HL-60 (cell line): Measurements from ENCODE around the gene KHDRBS1.

Source experiments
- DNase-seq, 2 experiments: peaks; one replicate each; pipeline ENCODE4 v3.0.0-alpha.2; 2010 to 2020; ENCODE audit warnings: low read depth in 1 of 2, low spot score in 1 of 2
- H3K27ac ChIP-seq: fragments of 250-450 bp; sonication (Bioruptor Pico); replicated peaks from 2 replicates; pipeline ENCODE4 v1.5.1; 2020; ENCODE audit warnings: mild to moderate bottlenecking, moderate library complexity
- H3K27me3 ChIP-seq: fragments of 250-450 bp; sonication (Bioruptor Pico); 2 replicates; pipeline ENCODE4 v1.5.1; 2021; ENCODE audit warnings: mild to moderate bottlenecking, moderate library complexity; ENCODE audit not compliant: insufficient read depth, poor library complexity, severe bottlenecking
- H3K4me3 ChIP-seq: replicated peaks from 2 replicates; pipeline ENCODE4 v1.5.1; 2011; ENCODE audit warnings: mild to moderate bottlenecking, control low read depth, low read length; ENCODE audit not compliant: insufficient read depth
- GABPA ChIP-seq: IDR thresholded peaks from 2 replicates; pipeline ENCODE4 v1.6.1; 2012; ENCODE audit warnings: low read depth
- POLR2AphosphoS5 ChIP-seq: IDR thresholded peaks from 2 replicates; pipeline ENCODE4 v1.6.1; 2012; ENCODE audit warnings: low read depth
- SPI1 ChIP-seq: IDR thresholded peaks from 2 replicates; pipeline ENCODE4 v1.6.1; 2012; ENCODE audit warnings: low read depth, mild to moderate bottlenecking, borderline replicate concordance
- TF ChIP-seq, protein P1 (sequence below): IDR thresholded peaks from one replicate; pipeline ENCODE4 v1.5.1; 2011; ENCODE audit warnings: low read length, control low read depth, inconsistent platforms; ENCODE audit not compliant: insufficient read depth
- TF ChIP-seq, protein P2 (sequence below): IDR thresholded peaks from 2 replicates; pipeline ENCODE4 v1.6.1; 2012; ENCODE audit warnings: low read depth; ENCODE audit not compliant: insufficient replicate concordance

Gene KHDRBS1

DNA sequence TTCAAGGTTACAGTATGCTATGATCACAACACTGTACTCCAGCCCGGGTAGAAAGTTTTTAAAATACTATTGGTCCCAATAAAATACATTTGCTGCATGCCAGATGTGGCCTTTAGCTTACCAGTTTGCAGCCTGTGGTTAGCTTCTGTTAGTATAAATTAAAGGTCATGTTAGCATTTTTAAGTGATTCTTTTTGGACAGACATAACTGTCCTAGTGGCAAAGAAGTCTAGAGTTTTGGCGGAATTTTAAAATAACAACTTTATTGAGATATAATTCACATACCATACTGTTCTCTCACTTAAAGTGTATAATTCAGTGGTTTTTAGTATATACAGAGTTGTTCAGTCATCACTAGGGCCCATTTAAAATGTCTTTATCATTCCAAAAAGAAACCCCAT is 34.8 kb downstream of the KHDRBS1 start:
- H3K4me3 ChIP-seq = no peak overlapping the region
- no peak for DNase-seq
- H3K27ac ChIP-seq = no peak overlapping the region
- TF ChIP-seq POLR2AphosphoS5 (no peak), GABPA (no peak), SPI1 (no peak)
- TF ChIP-seq, protein P1, sequence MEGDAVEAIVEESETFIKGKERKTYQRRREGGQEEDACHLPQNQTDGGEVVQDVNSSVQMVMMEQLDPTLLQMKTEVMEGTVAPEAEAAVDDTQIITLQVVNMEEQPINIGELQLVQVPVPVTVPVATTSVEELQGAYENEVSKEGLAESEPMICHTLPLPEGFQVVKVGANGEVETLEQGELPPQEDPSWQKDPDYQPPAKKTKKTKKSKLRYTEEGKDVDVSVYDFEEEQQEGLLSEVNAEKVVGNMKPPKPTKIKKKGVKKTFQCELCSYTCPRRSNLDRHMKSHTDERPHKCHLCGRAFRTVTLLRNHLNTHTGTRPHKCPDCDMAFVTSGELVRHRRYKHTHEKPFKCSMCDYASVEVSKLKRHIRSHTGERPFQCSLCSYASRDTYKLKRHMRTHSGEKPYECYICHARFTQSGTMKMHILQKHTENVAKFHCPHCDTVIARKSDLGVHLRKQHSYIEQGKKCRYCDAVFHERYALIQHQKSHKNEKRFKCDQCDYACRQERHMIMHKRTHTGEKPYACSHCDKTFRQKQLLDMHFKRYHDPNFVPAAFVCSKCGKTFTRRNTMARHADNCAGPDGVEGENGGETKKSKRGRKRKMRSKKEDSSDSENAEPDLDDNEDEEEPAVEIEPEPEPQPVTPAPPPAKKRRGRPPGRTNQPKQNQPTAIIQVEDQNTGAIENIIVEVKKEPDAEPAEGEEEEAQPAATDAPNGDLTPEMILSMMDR = no peak
- TF ChIP-seq, protein P2, sequence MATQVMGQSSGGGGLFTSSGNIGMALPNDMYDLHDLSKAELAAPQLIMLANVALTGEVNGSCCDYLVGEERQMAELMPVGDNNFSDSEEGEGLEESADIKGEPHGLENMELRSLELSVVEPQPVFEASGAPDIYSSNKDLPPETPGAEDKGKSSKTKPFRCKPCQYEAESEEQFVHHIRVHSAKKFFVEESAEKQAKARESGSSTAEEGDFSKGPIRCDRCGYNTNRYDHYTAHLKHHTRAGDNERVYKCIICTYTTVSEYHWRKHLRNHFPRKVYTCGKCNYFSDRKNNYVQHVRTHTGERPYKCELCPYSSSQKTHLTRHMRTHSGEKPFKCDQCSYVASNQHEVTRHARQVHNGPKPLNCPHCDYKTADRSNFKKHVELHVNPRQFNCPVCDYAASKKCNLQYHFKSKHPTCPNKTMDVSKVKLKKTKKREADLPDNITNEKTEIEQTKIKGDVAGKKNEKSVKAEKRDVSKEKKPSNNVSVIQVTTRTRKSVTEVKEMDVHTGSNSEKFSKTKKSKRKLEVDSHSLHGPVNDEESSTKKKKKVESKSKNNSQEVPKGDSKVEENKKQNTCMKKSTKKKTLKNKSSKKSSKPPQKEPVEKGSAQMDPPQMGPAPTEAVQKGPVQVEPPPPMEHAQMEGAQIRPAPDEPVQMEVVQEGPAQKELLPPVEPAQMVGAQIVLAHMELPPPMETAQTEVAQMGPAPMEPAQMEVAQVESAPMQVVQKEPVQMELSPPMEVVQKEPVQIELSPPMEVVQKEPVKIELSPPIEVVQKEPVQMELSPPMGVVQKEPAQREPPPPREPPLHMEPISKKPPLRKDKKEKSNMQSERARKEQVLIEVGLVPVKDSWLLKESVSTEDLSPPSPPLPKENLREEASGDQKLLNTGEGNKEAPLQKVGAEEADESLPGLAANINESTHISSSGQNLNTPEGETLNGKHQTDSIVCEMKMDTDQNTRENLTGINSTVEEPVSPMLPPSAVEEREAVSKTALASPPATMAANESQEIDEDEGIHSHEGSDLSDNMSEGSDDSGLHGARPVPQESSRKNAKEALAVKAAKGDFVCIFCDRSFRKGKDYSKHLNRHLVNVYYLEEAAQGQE = no peak
- no peaks in the 10 kb centered on the region for H3K27me3 ChIP-seq

- TF ChIP-seq, protein P1 = no peak
- TF ChIP-seq SPI1 = no peak
- TF ChIP-seq POLR2AphosphoS5 = no peak
- TF ChIP-seq GABPA = no peak
- TF ChIP-seq, protein P2 = no peak
- H3K27me3 ChIP-seq = no peaks in the 10 kb centered on the region
- no peak overlapping the region for H3K4me3 ChIP-seq
- DNase-seq = no peak
- no peak overlapping the region; the same call in 1 of the 2 replicates for H3K27ac ChIP-seq
Observed at GRCh38 chr1:32051706-32052105, 38.0 kb downstream of the KHDRBS1 start.

DNA sequence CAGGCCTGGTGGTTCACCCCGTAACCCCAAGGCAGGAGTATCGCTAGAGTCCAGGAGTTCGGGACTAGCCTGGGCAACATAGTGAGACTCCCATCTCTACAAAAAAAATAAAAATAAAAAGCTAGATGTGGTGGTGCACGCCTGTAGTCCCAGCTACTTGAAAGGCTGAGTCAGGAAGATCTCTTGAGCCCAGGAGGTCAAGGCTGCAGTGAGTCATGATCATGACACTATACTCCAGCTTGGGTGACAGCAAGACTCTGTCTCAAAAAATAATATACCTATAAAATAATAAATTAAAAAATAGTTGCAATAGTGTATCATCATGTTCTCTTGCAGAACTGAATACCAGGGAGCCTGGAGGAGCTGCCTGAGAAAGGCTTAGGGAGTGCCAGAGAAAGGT is 39.2 kb downstream of the KHDRBS1 start:
- TF ChIP-seq, protein P2 = no peak
- TF ChIP-seq GABPA (no peak), SPI1 (no peak), POLR2AphosphoS5 (no peak)
- TF ChIP-seq, protein P1 = no peak
- H3K4me3 ChIP-seq = no peak overlapping the region
- DNase-seq = no peak
- no peaks in the 10 kb centered on the region for H3K27me3 ChIP-seq
- no peak overlapping the region for H3K27ac ChIP-seq
